HG03575 (cell line): ENCODE results near the gene KRTAP10-10.
"Not testable (repeated sequence)": the region's sequence is repeated elsewhere in the genome, so short reads cannot be mapped to it uniquely, and the experiment has no call there.

ENCODE experiments used
- ATAC-seq: cut with Tn5 transposase; IDR thresholded peaks from one replicate; pipeline ENCODE4 v1.9.1; 2021; ENCODE audit not compliant: unreplicated experiment, insufficient number of reproducible peaks, low FRiP score; ENCODE audit errors: extremely low read depth

KRTAP10-10 gene

DNA sequence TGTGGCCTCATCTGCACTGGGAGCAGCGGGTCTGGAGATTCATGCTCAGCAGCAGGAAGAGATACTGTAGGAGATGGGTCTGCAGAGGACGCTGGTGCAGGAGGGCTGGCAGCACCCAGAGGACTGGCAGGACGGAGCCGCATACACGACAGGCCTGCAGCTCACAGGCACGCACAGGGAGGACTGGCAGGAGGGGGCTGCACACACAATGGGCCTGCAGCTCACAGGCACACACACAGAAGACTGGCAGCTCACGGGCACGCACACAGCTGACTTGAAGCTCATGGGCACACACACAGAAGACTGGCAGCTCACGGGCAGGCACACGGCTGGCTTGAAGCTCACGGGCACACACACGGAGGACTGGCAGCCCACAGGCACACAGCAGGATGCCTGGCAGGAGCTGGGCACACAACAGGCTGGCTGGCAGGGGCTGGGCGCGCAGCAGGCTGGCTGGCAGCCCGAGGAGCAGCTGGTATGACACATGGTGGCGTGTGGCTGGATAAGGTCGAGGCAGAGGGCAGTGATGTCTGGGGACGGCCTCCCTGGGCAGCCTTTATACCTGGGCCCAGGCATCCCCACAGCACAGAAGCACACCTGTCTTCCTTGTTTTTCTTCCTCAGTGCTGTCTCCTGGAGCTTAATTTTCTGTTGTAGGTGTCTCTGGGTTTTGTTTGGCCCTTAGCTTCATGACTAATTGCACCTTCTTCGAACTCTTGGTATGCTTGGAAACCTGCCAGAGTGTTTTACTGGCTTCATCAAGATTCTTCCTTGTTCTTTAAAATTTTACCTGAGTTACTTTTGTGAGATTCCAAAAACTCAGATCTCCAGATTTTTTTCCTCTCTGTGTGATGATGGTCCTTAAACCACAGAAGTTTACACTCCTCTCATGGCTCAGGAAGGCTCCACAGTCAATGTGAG is 29.5 kb downstream of the KRTAP10-10 start, which contains the start of gene KRTAP12-2:
Gene KRTAP12-2, minus strand, starts transcription at position 527 of the 920 bp plus-strand sequence. Its CDS starts 41 bp downstream, at position 486.
- no peak for ATAC-seq

DNA sequence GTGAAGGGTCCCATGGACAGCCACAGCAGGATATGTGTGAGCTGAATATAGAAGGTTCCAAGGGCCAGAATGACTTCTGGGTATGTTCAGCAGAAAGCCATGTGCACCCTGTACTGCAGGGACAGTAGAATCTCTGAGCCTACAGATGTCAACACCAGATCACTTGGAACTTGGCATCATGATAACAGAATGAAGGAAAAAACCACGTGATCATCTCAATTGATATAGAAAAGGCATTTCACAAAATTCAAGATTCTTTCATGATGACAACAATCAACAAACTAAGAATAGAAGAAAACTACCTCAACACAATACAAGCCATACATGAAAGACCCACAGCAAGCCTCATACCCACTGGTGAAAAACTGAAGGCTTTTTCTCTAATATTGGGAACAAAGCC is 30.5 kb downstream of the KRTAP10-10 start:
- ATAC-seq = no peak

DNA sequence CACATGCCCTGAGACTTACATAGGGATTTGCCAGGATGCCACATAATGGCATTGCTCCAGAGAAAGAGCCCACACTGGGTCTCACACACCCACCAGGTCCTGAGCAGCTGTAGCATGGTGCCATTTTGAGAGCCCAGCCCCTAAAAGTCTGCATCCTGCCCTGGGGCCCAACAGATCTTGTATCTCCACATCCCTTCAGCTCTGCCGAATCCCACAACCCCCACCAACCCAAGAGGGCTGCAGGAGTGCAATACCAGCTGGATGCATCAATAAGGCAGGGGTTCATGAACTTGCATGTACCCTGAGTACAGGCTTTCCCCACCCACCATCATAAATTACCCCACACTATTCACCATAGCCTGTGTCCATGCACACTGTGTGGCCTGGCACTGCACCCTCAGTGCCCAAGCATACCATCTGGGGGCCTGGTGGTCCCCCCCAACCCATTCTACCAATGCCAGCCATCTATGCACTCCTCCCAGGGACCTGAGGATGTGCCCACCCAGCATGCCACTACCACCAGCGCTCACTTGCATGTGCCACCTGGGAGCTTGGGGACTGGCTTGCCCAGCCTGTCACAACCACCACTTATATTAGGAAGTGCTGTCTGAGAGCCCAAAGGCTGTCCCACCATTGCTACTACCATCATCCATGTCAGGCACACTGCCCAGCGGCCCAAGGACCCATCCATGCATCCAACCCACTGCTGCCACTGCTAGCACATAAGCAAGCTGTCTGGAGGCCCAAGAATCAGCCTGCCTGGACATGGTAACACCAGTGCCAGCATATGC is 33.7 kb downstream of the KRTAP10-10 start:
- no peak for ATAC-seq

GRCh38 chr21:44671911-44672310 is 34.8 kb downstream of the KRTAP10-10 start:
- ATAC-seq = no peak

- no peak for ATAC-seq
Observed at GRCh38 chr21:44677881-44678280, 40.7 kb downstream of the KRTAP10-10 start.

GRCh38 chr21:44681152-44681551 is 44.0 kb downstream of the KRTAP10-10 start:
- no peak for ATAC-seq

DNA sequence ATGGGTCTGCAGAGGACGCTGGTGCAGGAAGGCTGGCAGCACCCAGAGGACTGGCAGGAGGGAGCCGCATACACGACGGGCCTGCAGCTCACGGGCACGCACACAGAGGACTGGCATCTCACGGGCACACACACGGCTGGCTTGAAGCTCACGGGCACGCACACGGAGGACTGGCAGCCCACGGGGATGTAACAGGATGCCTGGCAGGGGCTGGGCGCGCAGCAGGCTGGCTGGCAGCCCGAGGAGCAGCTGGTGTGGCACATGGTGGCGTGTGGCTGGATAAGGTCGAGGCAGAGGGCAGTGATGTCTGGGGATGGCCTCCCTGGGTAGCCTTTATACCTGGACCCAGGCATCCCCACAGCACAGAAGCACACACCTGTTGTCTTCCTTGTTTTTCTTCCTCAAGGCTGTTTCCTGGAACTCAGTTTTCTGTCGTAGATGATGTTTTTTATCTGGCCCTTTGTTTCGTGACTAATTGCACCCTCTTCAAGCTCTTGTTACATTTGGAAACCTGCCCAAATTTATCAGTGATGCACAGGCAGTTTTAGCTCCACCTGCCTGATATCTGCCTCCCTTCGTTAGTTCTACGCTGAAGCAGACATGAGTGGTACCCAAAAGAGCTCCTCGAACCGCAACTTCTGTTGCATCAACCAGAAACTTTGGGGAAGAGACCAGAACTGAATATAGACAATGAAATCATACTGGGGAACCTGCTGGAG is 44.9 kb downstream of the KRTAP10-10 start, which contains the start of gene KRTAP12-1:
Gene KRTAP12-1, minus strand, starts transcription at position 303 of the 719 bp plus-strand sequence. Its CDS starts 40 bp downstream, at position 263.
- no peak for ATAC-seq

DNA sequence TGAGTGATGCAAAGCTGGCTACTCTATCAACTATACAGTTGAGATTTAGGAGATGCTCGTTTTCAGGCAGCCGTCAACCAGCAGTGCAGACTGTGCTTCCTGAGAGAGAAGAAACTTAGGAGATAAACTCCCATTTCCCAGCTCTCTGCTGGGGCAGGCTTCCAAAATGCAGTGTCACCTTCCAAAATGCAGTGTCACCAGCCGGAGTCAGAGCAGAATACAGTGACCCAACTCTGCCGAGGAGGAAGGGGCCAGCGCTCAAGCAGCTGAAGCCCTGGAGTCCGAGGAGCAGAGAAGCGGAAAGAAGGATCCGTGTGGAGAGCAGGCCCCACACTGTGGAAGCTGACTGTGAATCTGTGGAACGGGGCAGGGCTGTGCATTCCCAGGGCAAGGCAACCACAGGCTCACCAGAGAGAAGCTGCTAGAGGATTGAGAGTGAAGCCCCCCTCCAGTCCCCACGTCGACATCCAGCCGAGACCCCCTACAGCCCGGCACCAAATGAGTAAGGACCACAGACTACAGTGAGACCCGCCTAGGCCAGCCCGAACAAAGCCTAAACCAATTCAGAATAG is 45.5 kb downstream of the KRTAP10-10 start:
- no peak for ATAC-seq

DNA sequence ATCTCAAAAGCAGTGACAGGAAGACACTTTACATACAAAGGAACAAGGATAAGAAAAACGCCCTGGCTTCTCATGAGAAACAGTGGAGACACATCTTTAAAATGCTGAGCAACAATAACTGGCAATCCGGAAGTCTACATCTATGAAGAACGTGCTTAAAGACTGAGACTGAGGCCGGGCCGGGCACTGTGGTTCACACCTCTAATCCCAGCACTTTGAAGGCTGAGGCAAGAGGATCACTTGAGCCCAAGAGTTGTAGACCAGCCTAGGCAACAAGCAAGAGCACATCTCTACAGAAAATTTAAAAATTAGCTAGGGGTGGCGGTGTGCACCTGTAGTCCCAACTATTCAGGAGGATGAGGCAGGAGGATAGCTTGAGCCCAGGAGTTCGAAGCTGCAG is 46.9 kb downstream of the KRTAP10-10 start:
- no peak for ATAC-seq

GRCh38 chr21:44684483-44684882 is 47.3 kb downstream of the KRTAP10-10 start:
- no peak for ATAC-seq

DNA sequence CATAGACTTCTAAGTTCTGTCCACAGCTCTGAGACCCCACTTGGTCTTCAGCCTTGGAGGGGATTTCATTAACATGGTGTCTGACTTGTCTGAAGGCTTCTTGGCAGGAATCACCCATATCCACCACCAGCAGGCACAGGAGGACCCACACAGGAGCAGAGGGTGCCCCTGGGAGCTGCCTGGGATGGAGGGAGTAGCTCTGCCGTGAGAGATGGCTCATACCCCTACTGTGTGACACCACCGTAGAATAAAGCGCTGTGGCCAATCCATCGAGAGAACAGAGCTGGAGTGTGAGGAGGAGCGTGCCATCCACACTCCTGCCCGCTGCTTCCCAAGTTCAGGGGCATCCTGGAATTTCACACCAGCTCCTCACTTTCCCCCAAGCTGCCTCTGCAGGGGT is 47.9 kb downstream of the KRTAP10-10 start:
- ATAC-seq = not testable (repeated sequence)

GRCh38 chr21:44686000-44686781 is 49.0 kb downstream of the KRTAP10-10 start:
- ATAC-seq = no peak

DNA sequence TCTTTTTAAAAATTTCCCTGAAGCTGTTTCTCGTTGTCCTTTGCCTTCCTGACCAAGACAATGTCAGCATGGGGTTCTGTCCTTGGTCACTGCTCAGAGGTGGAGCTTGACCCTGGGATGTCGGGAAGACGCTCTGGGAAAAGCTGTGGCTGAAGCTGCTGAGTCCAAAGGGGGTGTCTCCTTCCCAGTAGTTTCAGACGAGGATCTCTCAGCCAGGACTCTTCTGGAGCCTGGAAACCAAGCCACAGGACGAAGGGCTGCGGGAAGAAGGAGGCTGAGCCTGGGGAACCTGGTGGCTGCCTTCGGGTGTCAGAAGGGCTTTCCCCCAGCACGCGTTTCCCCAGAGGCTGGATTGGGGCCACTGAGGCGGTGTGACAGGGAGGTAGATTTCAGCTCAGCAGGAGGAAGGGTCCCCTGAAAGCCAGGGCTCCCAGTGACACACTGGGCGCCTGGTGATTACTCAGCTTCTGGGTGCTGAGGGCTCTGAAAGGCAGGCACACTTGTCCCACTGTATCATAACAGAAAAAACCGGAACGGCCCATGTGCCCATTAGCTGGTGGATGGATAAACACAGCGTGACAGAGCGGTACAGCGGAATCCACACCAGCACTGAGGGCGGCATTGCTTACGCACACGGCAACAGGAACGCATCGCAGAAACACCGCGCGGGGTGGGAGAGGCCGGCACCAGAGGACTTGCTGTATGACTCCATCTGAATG is 49.8 kb downstream of the KRTAP10-10 start:
- ATAC-seq = no peak

DNA sequence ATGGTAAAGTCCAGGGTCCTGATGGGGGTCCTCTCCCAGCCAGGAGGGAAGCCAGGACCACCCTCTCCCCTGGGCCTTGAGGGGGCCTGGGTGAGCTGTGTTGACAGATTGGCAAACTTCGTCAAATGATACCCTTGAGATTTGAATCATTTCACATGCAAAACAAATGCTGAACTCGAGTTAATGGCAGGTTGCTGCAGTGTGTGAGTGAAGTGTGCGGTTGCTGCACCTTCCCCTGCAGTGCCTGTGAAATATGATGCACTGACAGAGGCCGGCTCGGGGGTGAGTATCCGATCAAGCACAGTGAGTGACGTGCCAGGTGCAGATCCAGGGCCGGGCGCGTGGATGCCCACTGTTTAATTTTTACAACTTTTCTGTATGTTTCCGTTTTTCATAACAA is 50.5 kb downstream of the KRTAP10-10 start:
- no peak for ATAC-seq
